HEK293 (cell line): ENCODE measurements around the gene ZKSCAN1.

ENCODE experiments used
- CTCF ChIA-PET: fragments of 350-600 bp; formaldehyde crosslinking; extraction: SDS; loops from one replicate; lab custom pipeline; 2021; ENCODE audit warnings: antibody characterized with exemption; lab: Yijun Ruan, JAX
- POLR2A ChIA-PET: fragments of 300-600 bp; formaldehyde crosslinking; extraction: SDS; loops from one replicate; lab custom pipeline; 2020; ENCODE audit warnings: antibody characterized with exemption, inconsistent platforms; lab: Yijun Ruan, JAX
- H3K27ac ChIP-seq: fragments of 200-500 bp; sonication (Bioruptor generic); 2 replicates; pipeline ENCODE4 v1.5.1; 2014; ENCODE audit warnings: low read depth, low read length, control low read depth, inconsistent platforms; ENCODE audit errors: extremely low read depth
- H3K36me3 ChIP-seq, 2 experiments: fragments of 200-500 bp in 1 of 2; sonication (Bioruptor generic) in 1 of 2; 1 replicate in 1 of 2; 2 replicates in 1 of 2; pipeline ENCODE4 v1.5.1; 2014 to 2017; ENCODE audit warnings: inconsistent platforms in 2 of 2, low read length in 2 of 2; ENCODE audit not compliant: control insufficient read depth in 2 of 2, insufficient read depth in 1 of 2
- H3K4me1 ChIP-seq: fragments of 200-500 bp; sonication (Bioruptor generic); 2 replicates; pipeline ENCODE4 v1.5.1; 2014; ENCODE audit warnings: mild to moderate bottlenecking, low read length, inconsistent platforms; ENCODE audit not compliant: control insufficient read depth, insufficient read depth
- H3K4me3 ChIP-seq: 2 replicates; pipeline ENCODE4 v1.5.1; 2011; ENCODE audit warnings: low read depth, mild to moderate bottlenecking, control low read depth, low read length, moderate library complexity
- H3K9me3 ChIP-seq: fragments of 200-500 bp; sonication (Bioruptor generic); 2 replicates; pipeline ENCODE4 v1.5.1; 2014; ENCODE audit warnings: low read depth, low read length, inconsistent platforms; ENCODE audit not compliant: control insufficient read depth, insufficient read depth
- AEBP2 ChIP-seq: fragments of 450-650 bp; formaldehyde crosslinking; IDR thresholded peaks from 2 replicates; pipeline ENCODE4 v1.5.1; 2016; ENCODE audit warnings: missing biosample characterization, missing genetic modification characterization, borderline replicate concordance
- MZF1 ChIP-seq: fragments of 450-650 bp; formaldehyde crosslinking; IDR thresholded peaks from 2 replicates; pipeline ENCODE4 v1.5.1; 2017; ENCODE audit warnings: missing biosample characterization, missing genetic modification characterization, borderline replicate concordance
- RBAK ChIP-seq: fragments of 450-650 bp; formaldehyde crosslinking; IDR thresholded peaks from 2 replicates; pipeline ENCODE4 v1.5.1; 2016; ENCODE audit warnings: missing biosample characterization, missing genetic modification characterization
- TRIM28 ChIP-seq: IDR thresholded peaks from 2 replicates; pipeline ENCODE4 v1.6.1; 2011; ENCODE audit warnings: low read length, control low read depth, borderline replicate concordance
- ZBTB48 ChIP-seq: fragments of 450-650 bp; formaldehyde crosslinking; IDR thresholded peaks from 2 replicates; pipeline ENCODE4 v1.5.1; 2016; ENCODE audit warnings: missing biosample characterization, missing genetic modification characterization
- ZFHX2 ChIP-seq: fragments of 450-650 bp; formaldehyde crosslinking; conservative IDR thresholded peaks from 2 replicates; pipeline ENCODE4 v1.5.1; 2016; ENCODE audit warnings: missing biosample characterization, missing genetic modification characterization
- ZNF148 ChIP-seq: fragments of 450-650 bp; formaldehyde crosslinking; IDR thresholded peaks from 2 replicates; pipeline ENCODE4 v1.5.0; 2017; ENCODE audit warnings: missing biosample characterization, missing genetic modification characterization, borderline replicate concordance
- ZNF211 ChIP-seq: fragments of 450-650 bp; formaldehyde crosslinking; IDR thresholded peaks from 2 replicates; pipeline ENCODE4 v1.5.1; 2016; ENCODE audit warnings: low read depth, missing biosample characterization, missing genetic modification characterization
- ZNF274 ChIP-seq, 2 experiments: fragments of 200-500 bp in 1 of 2; fragments of 450-650 bp in 1 of 2; sonication (Bioruptor generic) in 1 of 2; formaldehyde crosslinking in 1 of 2; IDR thresholded peaks; 2 replicates each; pipeline versions ENCODE4 v1.5.1 to v1.6.1; 2014 to 2016; ENCODE audit warnings: borderline replicate concordance in 1 of 2, inconsistent platforms in 1 of 2, low read length in 1 of 2, missing biosample characterization in 1 of 2, missing genetic modification characterization in 1 of 2
- ZNF416 ChIP-seq: fragments of 450-650 bp; formaldehyde crosslinking; IDR thresholded peaks from 2 replicates; pipeline ENCODE4 v1.5.1; 2016; ENCODE audit warnings: missing biosample characterization, missing genetic modification characterization
- ZNF449 ChIP-seq: fragments of 450-650 bp; formaldehyde crosslinking; IDR thresholded peaks from 2 replicates; pipeline ENCODE4 v1.5.1; 2017; ENCODE audit warnings: missing biosample characterization, mild to moderate bottlenecking, missing genetic modification characterization, moderate library complexity
- ZNF501 ChIP-seq: fragments of 450-650 bp; formaldehyde crosslinking; IDR thresholded peaks from 2 replicates; pipeline ENCODE4 v1.5.1; 2016; ENCODE audit warnings: missing biosample characterization, missing genetic modification characterization
- ZNF513 ChIP-seq: fragments of 450-650 bp; IDR thresholded peaks from 2 replicates; pipeline ENCODE4 v1.5.1; 2018; ENCODE audit warnings: missing biosample characterization, missing genetic modification characterization
- ZNF514 ChIP-seq: fragments of 450-650 bp; formaldehyde crosslinking; IDR thresholded peaks from 2 replicates; pipeline ENCODE4 v1.5.1; 2016; ENCODE audit warnings: missing biosample characterization, missing genetic modification characterization
- ZNF585B ChIP-seq: fragments of 450-650 bp; formaldehyde crosslinking; IDR thresholded peaks from 2 replicates; pipeline ENCODE4 v1.5.1; 2016; ENCODE audit warnings: missing biosample characterization, missing genetic modification characterization
- ZNF600 ChIP-seq: fragments of 450-650 bp; formaldehyde crosslinking; IDR thresholded peaks from 2 replicates; pipeline ENCODE4 v1.5.1; 2016; ENCODE audit warnings: missing biosample characterization, missing genetic modification characterization
- ZNF843 ChIP-seq: fragments of 450-650 bp; formaldehyde crosslinking; IDR thresholded peaks from 2 replicates; pipeline ENCODE4 v1.5.1; 2016; ENCODE audit warnings: missing biosample characterization, missing genetic modification characterization

The ZKSCAN1 gene

GRCh38 chr7:100022621-100023020, 7.2 kb downstream of the ZKSCAN1 start:
- Histone ChIP-seq H3K27ac (no peak overlapping the region), H3K4me1 (no peaks in the 10 kb centered on the region), H3K36me3 (peaks cover 54 to 60% of the 10 kb centered on the region in 2 experiments), H3K9me3 (no peaks in the 10 kb centered on the region), H3K4me3 (no peak overlapping the region)
- TF ChIP-seq MZF1 (tag by site-specific recombination) (no peak), ZNF274 (IDR thresholded peaks at IDR 0.05; ENCODE audit: low read length) (no peak), ZNF274 (tag by site-specific recombination; IDR thresholded peaks at IDR 0.05; ENCODE audit: borderline replicate concordance) (no peak), AEBP2 (tag by site-specific recombination) (no peak), ZNF501 (tag by site-specific recombination) (no peak), ZNF514 (tag by site-specific recombination) (no peak), ZBTB48 (tag by site-specific recombination) (no peak), ZNF449 (tag by site-specific recombination) (no peak), TRIM28 (no peak), ZNF585B (tag by site-specific recombination) (no peak), ZFHX2 (tag by site-specific recombination) (no peak), ZNF843 (no peak), ZNF211 (tag by site-specific recombination) (no peak), ZNF416 (tag by site-specific recombination) (no peak), RBAK (no peak), ZNF148 (tag by site-specific recombination) (no peak)
- POLR2A ChIA-PET = no interaction called here
- CTCF ChIA-PET = interaction anchor here (0.6 kb wide), 1 partner anchor 289 kb away, joined by 3 read pairs; no protein-coding TSS in a partner anchor

- H3K4me1 ChIP-seq = no peaks in the 10 kb centered on the region
- H3K9me3 ChIP-seq = no peaks in the 10 kb centered on the region
- H3K4me3 ChIP-seq = no peak overlapping the region
- no peak overlapping the region for H3K27ac ChIP-seq
- peaks cover 54 to 57% of the 10 kb centered on the region in 2 experiments for H3K36me3 ChIP-seq
- TF ChIP-seq ZNF600 = no peak
- peak; percentile 36; the same call in 1 of the 2 replicates for TF ChIP-seq ZNF513
- TF ChIP-seq, all 188 proteins: peak for 1
- CTCF ChIA-PET = no interaction called here
- POLR2A ChIA-PET = no interaction called here
Measured at GRCh38 chr7:100023526-100023925, 8.1 kb downstream of the ZKSCAN1 start.
